Glomerular endothelial cell (primary cell): Measurements from ENCODE around the gene SIGLECL1. TPM values are rescaled to one million over a fixed set of nuclear protein-coding genes. Genes with fewer than 3 reads are reported as not detected.

Experiments used
- DNase-seq: peaks from one replicate; pipeline ENCODE4 v3.0.0-alpha.2; 2011; ENCODE audit warnings: low read depth, low spot score; ENCODE audit errors: extremely low read depth
- total RNA-seq: library from RNA; depleted of rRNA; stranded (reverse); fragments of >200 nt; gene quantifications from 2 replicates; pipeline ENCODE4 v1.2.3, GENCODE V29; 2015

Gene SIGLECL1
- total RNA-seq, 1 donor from 2014 or later: not detected

- no peak for DNase-seq
Measured at GRCh38 chr19:51252306-51253079, 1.6 kb downstream of the SIGLECL1 start.

DNA sequence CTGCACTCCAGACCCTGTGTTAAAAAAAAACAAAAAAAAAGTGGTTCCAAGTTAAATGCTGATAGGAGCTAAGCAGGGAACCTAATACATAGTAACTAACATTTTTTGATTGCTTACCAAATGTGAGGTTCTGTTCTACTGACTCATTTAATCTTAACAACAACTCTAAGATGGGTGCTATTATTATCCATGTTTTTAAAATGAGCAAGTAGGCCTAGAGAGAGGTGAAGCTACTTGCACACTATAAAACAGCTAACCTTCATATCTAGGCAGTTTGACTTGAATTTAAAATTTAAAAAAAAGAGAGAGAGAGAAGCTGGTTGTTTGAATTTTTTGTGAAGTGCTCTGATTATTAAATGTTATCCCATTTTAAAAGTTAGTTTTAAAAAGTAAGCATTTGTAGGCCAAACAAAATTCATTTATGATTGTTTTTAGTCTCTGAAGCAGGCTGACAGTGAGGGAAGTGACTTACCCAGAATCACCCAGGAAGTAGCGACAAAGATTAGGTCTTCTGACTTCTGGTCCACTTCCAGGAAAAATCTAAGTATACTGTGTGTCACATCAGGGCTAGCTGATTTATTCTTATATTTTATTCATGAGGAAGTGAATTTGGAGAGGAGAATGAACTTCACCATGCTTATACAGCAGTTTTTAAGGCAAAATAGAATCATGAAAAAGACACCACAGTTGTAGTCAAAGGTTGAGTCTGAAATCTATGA, 2.4 kb downstream of the SIGLECL1 start:
- DNase-seq: no peak

DNA sequence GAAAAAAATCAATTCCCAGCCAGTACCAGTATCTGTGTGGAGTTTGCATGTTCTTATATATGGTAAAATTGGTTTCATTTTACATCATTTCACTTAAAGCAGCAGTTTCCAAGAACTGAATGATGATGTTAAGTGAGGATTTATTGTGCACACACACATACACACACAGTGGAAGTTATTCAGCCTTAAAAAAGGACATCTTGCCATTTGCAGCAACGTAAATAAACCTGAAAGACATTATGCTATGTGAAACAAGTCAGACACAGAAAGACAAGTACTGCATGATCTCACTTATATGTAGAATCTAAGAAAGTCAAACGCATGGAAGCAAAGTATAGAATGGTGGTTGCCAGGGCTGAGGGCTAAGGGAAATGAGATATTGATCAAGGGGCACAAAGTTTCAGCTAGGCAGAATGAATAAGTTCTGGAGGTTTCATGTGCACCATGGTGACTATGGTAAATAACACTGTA, 5.3 kb downstream of the SIGLECL1 start:
- DNase-seq: no peak

GRCh38 chr19:51257471-51257870, 6.6 kb downstream of the SIGLECL1 start:
- no peak for DNase-seq

- DNase-seq: no peak
Measured at GRCh38 chr19:51258165-51259160, 7.6 kb downstream of the SIGLECL1 start.

GRCh38 chr19:51259348-51260245, 8.7 kb downstream of the SIGLECL1 start:
- DNase-seq: peak; percentile 10

GRCh38 chr19:51263808-51264207, 12.9 kb downstream of the SIGLECL1 start:
- DNase-seq: no peak

- no peak for DNase-seq
Measured at GRCh38 chr19:51271067-51271466, 20.2 kb downstream of the SIGLECL1 start.

- DNase-seq: no peak
Measured at GRCh38 chr19:51272183-51272810, 21.4 kb downstream of the SIGLECL1 start.

DNA sequence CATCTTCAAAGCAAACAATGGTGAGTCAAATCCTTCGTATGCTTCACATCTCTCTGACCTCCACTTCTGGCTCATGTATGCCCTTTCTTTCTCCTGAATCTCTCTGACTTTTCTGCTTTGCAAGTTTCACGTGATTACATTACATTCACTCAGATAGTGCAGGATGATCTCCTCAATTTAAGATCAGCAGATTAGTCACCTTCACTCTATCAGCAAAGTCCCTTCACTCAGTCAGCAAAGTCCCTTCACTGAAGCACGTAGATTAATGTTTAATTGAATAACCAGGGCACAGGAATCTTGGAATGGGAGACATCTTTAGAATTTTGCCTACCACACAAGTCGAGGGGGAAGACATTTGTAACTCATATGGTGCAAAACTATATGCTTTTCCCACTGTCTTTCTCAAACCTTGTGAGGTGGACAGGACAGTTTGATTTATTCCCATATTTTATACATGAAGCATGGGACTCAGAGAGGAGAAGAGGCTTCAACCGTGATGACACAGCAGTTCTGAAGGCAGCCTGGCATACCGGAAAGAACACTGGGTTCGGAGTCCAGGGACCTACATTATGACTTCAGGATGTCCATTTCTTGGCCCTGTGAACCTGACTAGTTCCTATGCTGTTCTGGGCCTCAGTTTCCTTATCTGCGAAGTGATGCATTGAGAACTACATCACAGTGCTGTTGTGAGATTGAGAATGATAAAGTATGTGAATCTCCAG, 23.3 kb downstream of the SIGLECL1 start:
- DNase-seq: no peak

GRCh38 chr19:51277112-51277511, 26.2 kb downstream of the SIGLECL1 start:
- DNase-seq: no peak

- DNase-seq: no peak
Measured at GRCh38 chr19:51282335-51282734, 31.5 kb downstream of the SIGLECL1 start.

- DNase-seq: no peak
Measured at GRCh38 chr19:51285682-51286081, 34.8 kb downstream of the SIGLECL1 start.

- DNase-seq: no peak
Measured at GRCh38 chr19:51289635-51290034, 38.8 kb downstream of the SIGLECL1 start.

- no peak for DNase-seq
Measured at GRCh38 chr19:51292971-51293370, 42.1 kb downstream of the SIGLECL1 start.

DNA sequence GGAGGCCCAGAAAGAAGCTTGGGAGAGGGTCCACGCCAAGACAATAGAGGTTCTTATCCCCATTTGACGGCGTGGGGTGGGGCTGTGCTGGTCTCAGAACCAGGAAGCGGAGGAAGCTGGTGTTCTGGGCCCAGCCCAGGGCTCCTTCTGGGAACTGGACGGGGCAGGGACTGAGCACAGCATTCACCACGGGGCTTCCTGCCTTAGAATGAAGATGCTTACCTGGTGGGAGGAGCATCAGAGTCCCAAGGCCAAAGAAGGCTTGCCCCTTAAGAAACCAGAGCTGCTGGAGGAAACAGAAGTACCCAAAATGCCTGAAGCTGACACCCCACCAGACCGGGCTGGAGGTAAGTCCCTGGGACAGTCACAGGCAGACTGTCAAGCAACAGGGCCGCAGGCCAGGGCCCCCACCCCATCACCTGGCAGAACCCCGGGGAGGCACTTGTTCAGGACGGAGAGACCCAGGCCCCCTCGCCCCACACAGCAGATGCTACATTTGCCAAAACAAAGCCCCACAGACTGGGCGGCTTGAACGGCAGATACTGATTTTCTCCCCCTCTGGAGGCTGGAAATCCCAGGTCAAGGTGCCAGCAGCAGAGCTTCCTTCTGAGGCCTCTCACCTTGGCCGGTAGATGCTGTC, 42.8 kb downstream of the SIGLECL1 start:
- no peak for DNase-seq

DNA sequence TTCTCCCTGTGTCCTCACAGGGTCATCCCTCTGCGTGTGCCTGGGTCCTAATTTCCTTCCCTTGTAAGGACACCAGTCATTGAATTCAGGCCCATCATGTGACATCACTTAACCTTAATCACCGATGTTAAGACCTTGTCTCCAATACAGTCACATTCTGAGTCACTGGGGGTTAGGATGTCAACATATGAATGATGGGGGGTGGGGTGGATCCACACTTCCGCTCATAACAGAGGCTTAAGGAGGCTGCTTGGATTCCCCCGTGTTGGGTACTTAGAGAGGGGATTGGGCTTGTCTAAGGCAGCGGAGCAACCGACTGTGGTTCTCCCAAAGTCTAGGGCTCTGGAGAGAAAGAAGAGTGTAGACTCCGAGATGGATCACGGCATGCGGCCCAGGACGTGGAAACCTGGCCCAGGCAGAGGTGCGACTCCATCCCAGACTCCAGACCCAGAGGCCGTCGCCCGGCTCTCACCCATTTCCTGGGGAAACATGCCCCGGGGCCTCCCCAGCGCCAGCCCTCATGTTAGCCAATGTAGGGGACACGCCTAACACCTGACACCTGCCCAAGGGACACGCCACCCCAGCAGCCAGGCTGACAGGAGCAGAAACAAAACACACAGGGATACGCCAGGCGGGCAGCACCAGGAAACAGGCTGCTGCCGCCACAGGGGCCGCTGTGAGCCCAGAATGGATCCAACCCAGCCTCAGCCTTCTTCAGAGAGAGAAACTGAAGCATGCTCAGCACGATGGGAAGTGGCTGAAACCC, 43.5 kb downstream of the SIGLECL1 start:
- no peak for DNase-seq

- no peak for DNase-seq
Measured at GRCh38 chr19:51294977-51295375, 44.1 kb downstream of the SIGLECL1 start.
